NOMO-1 treated with DMSO at 0.1 percent for 48 hours (cell line): ENCODE data around the gene NBPF1.
"Not testable (repeated sequence)": the region's sequence is repeated elsewhere in the genome, so short reads cannot be mapped to it uniquely, and the experiment has no call there.

Source experiments
- DNase-seq: peaks from one replicate; lab custom pipeline; 2025; ENCODE audit not compliant: unreplicated experiment; lab: John Stamatoyannopoulos, UW

NBPF1 gene

GRCh38 chr1:16557034-16557433 is 56.3 kb downstream of the NBPF1 start:
- DNase-seq: not testable (repeated sequence)

- DNase-seq: not testable (repeated sequence)
Observed at GRCh38 chr1:16553244-16553643, 60.1 kb downstream of the NBPF1 start.

DNA sequence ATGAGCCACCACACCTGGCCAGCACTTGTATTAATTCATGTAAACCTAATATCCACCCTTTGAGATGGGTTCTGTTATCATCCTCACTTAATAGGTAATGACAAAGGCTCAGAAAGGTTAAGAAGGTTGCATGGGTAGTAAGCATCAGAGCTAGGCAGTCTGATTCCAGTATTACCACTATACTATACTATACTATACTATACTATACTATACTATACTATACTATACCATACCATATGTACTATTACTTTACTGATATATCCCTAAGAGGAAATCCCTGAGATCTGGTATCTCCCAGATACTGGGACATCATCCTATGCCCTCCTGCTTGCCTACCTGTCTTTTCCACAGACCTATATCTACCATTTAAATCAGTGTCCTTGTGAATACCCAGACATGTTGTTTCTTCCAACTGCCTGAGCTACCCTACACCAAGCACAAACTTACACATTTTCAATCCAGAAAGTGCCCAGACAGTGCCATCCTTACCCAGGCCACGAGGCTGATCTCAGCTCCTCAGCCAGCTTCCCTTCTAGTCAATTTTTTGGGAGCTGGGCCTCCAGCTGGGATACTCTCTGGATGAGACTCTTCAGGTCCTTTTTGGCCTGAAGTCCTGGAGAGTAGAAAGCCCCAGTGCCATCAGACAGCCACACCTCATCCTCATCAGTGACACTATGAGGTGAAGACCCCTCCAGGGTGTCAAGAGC is 63.0 kb downstream of the NBPF1 start:
- DNase-seq: not testable (repeated sequence)

DNA sequence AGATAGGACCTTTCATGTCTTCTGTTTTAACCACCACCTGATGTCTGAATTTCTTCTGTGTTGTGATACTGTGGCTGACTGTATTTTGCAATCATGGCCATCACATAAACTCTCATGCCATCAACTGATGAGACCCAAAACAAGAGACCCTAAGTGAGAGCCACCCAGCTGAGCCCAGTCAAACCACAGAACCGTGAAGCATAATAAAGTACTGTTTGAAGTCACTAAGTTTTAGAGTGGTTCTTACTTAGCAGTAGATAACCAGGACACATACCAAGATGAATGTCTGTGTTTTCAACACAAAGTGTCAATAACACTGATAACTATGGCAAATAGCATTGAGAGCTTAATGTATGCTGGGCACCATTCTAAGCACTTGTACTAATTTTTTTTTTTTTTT is 63.8 kb downstream of the NBPF1 start:
- DNase-seq: not testable (repeated sequence)

DNA sequence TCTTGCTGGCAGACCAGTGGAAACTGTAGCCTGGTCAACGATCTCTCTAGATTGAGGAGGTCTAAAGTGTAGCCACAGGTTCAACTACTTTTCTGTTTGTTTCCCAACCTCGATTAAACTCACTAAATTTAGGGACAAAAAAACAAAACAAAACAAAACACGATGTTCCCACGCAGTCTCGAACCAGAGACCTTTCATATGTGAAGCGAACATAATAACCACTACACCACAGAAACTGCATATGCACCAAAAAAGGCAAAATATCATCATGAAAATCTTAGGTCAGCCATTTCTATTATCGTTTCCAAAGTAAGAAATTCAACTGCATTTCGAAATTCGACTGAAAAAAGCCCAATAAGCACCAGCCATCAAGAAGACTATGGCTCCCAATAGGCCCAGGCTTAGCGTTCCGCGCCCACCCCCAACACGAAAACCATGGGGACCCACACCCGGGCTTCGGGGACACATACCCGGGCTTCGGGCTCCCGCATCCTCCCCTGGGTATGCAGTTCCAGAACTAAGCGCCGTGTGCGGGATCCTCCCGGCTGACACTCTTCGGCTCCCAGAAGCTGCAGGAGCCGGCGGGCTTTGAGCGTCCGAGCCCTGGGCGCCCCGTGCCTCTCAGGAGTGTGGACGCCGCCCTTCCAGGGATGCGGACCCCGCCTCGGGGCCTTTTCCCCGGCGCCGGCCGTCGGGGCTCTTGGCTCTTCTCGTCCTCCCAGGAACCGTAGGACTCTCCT is 65.7 kb downstream of the NBPF1 start:
- not testable (repeated sequence) for DNase-seq

GRCh38 chr1:16545682-16546095 is 67.7 kb downstream of the NBPF1 start:
- DNase-seq: not testable (repeated sequence)

DNA sequence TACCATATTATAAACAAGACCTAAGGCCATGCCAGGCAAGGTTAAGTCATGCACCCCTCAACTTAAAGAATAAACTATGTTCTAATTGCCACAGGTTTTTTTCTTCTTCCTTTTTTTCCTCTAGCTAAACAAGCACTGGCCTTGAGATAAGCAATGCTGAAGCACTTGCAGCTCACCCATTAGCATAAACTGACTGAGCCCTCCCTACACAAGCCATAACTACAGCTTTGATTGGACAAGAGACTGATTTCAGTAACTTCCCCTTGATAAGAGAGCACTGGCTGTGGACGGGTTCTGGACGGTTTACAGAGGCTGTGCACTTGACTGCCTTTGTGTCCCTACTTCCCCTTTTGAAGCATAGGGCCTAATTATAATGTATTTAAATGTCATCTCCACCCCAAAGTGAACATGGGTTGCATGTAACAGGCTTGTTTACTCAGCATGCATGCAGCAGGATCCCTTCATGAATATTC is 72.9 kb downstream of the NBPF1 start:
- peak; percentile 64 for DNase-seq

- DNase-seq: not testable (repeated sequence)
Observed at GRCh38 chr1:16537528-16537927, 75.8 kb downstream of the NBPF1 start.

GRCh38 chr1:16536796-16537195 is 76.6 kb downstream of the NBPF1 start:
- not testable (repeated sequence) for DNase-seq

GRCh38 chr1:16535898-16536297 is 77.5 kb downstream of the NBPF1 start:
- not testable (repeated sequence) for DNase-seq

DNA sequence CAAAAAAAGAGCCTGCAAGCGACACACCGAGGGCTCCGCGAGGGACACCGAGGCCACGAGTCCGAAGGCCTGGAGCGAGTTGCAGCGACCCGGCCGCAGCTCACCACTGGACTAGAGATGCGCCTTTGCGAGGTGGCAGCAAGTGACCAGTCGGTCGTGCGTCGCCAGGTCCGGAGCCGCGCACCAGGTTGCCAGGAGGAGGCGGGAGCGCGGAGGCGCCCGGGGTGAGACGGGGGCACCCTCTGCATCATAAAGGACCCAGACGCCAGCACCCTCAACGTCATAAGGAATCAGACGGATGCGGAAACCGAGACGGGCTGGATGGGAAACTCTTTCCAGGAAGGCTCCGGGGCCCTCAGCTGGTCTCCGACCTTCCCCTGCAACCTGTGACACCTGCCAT is 77.9 kb downstream of the NBPF1 start:
- DNase-seq: not testable (repeated sequence)

- DNase-seq: not testable (repeated sequence)
Observed at GRCh38 chr1:16534829-16535456, 78.4 kb downstream of the NBPF1 start.

- DNase-seq: not testable (repeated sequence)
Observed at GRCh38 chr1:16534239-16534828, 79.0 kb downstream of the NBPF1 start.

DNA sequence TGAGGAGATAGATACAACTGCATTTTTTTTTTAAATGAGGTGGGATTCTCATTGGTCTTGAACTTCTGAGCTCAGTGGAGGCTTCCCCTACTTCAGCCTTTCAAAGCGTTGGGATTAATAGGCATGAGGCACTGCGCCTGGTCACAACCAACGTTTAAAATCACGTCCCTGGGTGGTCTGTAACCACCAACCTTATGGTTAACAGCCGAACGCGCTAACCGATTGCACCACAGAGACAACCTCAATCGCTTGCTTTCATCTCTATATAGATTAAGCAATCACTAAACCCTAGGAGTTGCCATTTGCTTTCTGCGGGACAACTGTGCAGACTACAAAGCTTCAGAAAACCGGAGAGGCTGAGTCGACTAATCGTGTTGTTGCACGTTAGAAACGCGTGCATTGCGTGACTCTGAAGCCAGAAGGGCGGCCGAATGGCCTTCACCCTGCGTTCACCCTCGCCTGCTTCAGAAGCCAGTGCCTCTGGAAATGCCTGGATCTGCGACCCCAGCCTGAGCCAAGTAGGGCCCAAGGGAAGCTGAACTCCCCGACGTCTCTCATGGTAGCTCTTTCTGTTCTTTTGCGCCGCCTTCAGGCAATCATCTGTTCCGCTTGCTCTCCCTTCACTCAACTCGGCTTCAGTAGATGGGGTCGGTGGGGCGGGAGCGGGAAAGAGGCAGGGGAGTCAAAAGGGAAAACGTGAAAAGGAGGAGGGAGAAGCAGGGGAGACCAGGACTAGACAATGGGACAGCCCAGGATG is 81.0 kb downstream of the NBPF1 start:
- DNase-seq: not testable (repeated sequence)

DNA sequence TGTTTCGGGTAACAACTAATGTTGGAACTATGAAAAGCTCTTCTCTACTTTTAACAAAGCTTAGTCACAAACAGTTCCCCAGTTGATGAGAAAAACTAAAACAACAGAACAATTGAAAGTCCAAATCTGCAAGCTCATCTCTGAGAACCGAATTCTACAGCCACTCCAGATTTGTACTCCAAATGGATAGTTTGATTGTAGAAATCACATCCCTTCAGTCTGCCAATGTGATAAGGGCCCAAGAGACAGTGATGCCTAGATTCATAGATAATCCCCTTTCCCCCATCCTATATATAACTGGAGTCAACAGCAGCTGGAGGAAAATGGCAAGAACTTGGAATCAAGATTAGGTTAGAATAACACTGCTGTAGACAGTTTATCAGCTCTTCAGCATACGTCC is 85.0 kb downstream of the NBPF1 start:
- not testable (repeated sequence) for DNase-seq

DNA sequence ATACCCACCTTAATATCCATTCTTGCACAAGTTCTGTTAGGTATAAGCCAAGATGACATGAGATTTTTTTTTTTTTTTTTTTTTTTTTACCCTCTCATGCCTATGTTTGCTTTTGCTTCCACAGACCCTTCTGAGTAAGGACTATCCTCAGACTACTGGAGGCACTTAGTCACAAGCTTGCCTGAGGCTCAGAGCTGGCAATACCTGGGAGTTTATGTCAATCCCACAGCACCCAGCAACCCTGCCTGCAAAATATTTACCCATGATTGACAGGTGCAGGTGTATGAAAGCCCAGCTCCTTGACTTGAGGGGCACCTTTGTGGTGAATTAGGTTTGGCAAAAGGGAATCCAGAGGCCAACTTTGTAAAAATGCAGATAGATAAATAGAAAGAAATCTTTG is 87.6 kb downstream of the NBPF1 start:
- DNase-seq: not testable (repeated sequence)

- not testable (repeated sequence) for DNase-seq
Observed at GRCh38 chr1:16521679-16522078, 91.7 kb downstream of the NBPF1 start.

- DNase-seq: no peak
Observed at GRCh38 chr1:16521288-16521583, 92.1 kb downstream of the NBPF1 start.

- DNase-seq: not testable (repeated sequence)
Observed at GRCh38 chr1:16520435-16521287, 92.7 kb downstream of the NBPF1 start.
